Cardiac muscle cell (in vitro differentiated cells and primary cell): ENCODE results near the gene L3MBTL4. TPM values are rescaled to one million over a fixed set of nuclear protein-coding genes. Genes with fewer than 3 reads are reported as not detected.

Source experiments
- DNase-seq, 2 donors: peaks; one replicate each; pipeline versions ENCODE4 v3.0.0 to v3.0.0-alpha.2; 2010 to 2017; ENCODE audit warnings: low read depth in 1 of 2, low spot score in 1 of 2
- H3K27ac ChIP-seq: fragments of 200-600 bp; sonication (generic); 2 replicates; pipeline ENCODE4 v1.5.1; 2016
- H3K27me3 ChIP-seq: fragments of 200-600 bp; sonication (generic); 2 replicates; pipeline ENCODE4 v1.6.0; 2016; ENCODE audit warnings: control low read depth
- H3K36me3 ChIP-seq: fragments of 200-600 bp; sonication (generic); 2 replicates; pipeline ENCODE4 v1.5.1; 2016; ENCODE audit warnings: control low read depth
- H3K4me1 ChIP-seq: fragments of 200-600 bp; sonication (generic); 2 replicates; pipeline ENCODE4 v1.8.1; 2017; ENCODE audit warnings: low read depth, mild to moderate bottlenecking, mixed run types
- H3K4me3 ChIP-seq: fragments of 200-600 bp; sonication (generic); 2 replicates; pipeline ENCODE4 v1.5.1; 2016; ENCODE audit warnings: mild to moderate bottlenecking
- H3K9me3 ChIP-seq: fragments of 200-600 bp; sonication (generic); 2 replicates; pipeline ENCODE4 v1.5.1; 2017; ENCODE audit warnings: low read depth, mild to moderate bottlenecking, control low read depth
- CTCF ChIP-seq: IDR thresholded peaks from 2 replicates; pipeline ENCODE4 v1.5.1; 2012; ENCODE audit warnings: low read depth, mild to moderate bottlenecking, low read length
- polyA plus RNA-seq: library from polyadenylated mRNA; unstranded; fragments of >200 nt; fragmentation: Nextera tagmentation; extraction: Ambion mirVana; gene quantifications from 2 replicates; pipeline ENCODE4 v1.2.1, GENCODE V29; 2016
- total RNA-seq: library from RNA; depleted of rRNA; stranded (reverse); fragments of >200 nt; gene quantifications from 2 replicates; pipeline ENCODE4 v1.2.3, GENCODE V29; 2016

The L3MBTL4 gene
- total and polyA plus RNA-seq, 2 experiments from 2014 or later, result 4.4 to 7.7 TPM

- no peaks in the 10 kb centered on the region for H3K9me3 ChIP-seq
- H3K27ac ChIP-seq, result peak overlapping the region; percentile 20
- peaks cover 17% of the 10 kb centered on the region for H3K4me1 ChIP-seq
- TF ChIP-seq CTCF, result no peak
- no peak overlapping the region for H3K4me3 ChIP-seq
- H3K36me3 ChIP-seq, result no peaks in the 10 kb centered on the region
- H3K27me3 ChIP-seq, result no peaks in the 10 kb centered on the region
- DNase-seq, result no peak
Measured at GRCh38 chr18:6119761-6120160, 294.9 kb downstream of the L3MBTL4 start.

- Histone ChIP-seq H3K9me3 (no peaks in the 10 kb centered on the region), H3K36me3 (no peaks in the 10 kb centered on the region), H3K4me1 (peaks cover 17% of the 10 kb centered on the region), H3K27me3 (no peaks in the 10 kb centered on the region), H3K4me3 (no peak overlapping the region), H3K27ac (no peak overlapping the region)
- no peak for TF ChIP-seq CTCF
- DNase-seq, result no peak
Measured at GRCh38 chr18:6118080-6118479, 296.6 kb downstream of the L3MBTL4 start.

GRCh38 chr18:6115710-6116109 lies 299.0 kb downstream of the L3MBTL4 start:
- no peak for DNase-seq
- no peaks in the 10 kb centered on the region for H3K9me3 ChIP-seq
- H3K4me3 ChIP-seq, result no peak overlapping the region
- H3K27ac ChIP-seq, result no peak overlapping the region
- H3K27me3 ChIP-seq, result no peaks in the 10 kb centered on the region
- peaks cover 17% of the 10 kb centered on the region for H3K4me1 ChIP-seq
- TF ChIP-seq CTCF, result no peak
- H3K36me3 ChIP-seq, result no peaks in the 10 kb centered on the region

- Histone ChIP-seq H3K4me1 (peaks cover 5% of the 10 kb centered on the region), H3K27me3 (no peaks in the 10 kb centered on the region), H3K36me3 (no peaks in the 10 kb centered on the region), H3K4me3 (no peak overlapping the region), H3K27ac (no peak overlapping the region), H3K9me3 (no peaks in the 10 kb centered on the region)
- no peak for TF ChIP-seq CTCF
- no peak for DNase-seq
Measured at GRCh38 chr18:6113650-6114049, 301.1 kb downstream of the L3MBTL4 start.

- Histone ChIP-seq H3K4me1 (peaks cover 5% of the 10 kb centered on the region), H3K27ac (no peak overlapping the region), H3K36me3 (no peaks in the 10 kb centered on the region), H3K4me3 (no peak overlapping the region), H3K9me3 (no peaks in the 10 kb centered on the region), H3K27me3 (no peaks in the 10 kb centered on the region)
- no peak for DNase-seq
- TF ChIP-seq CTCF, result no peak
Measured at GRCh38 chr18:6111726-6112125, 303.0 kb downstream of the L3MBTL4 start.

GRCh38 chr18:6109743-6110142 lies 305.0 kb downstream of the L3MBTL4 start:
- H3K4me1 ChIP-seq, result peaks cover 7% of the 10 kb centered on the region
- no peaks in the 10 kb centered on the region for H3K36me3 ChIP-seq
- no peak for TF ChIP-seq CTCF

More at GRCh38 chr18:6109743-6110142, 305.0 kb downstream of the L3MBTL4 start:
- H3K9me3 ChIP-seq, result no peaks in the 10 kb centered on the region
- no peaks in the 10 kb centered on the region for H3K27me3 ChIP-seq
- H3K4me3 ChIP-seq, result no peak overlapping the region
- no peak overlapping the region for H3K27ac ChIP-seq
- DNase-seq, result no peak
